Hepatocyte (in vitro differentiated cells): Measurements from ENCODE around the gene LSM4.

ENCODE experiments used
- EZH2 ChIP-seq: fragments of 200-600 bp; sonication (generic); IDR thresholded peaks from 2 replicates; pipeline ENCODE4 v1.6.1; 2016; ENCODE audit warnings: antibody characterized with exemption, mild to moderate bottlenecking, borderline replicate concordance
- EZH2phosphoT487 ChIP-seq: fragments of 200-600 bp; sonication (generic); IDR thresholded peaks from one replicate; pipeline ENCODE4 v1.6.1; 2018; ENCODE audit warnings: antibody characterized with exemption, mild to moderate bottlenecking, low read depth, moderate library complexity; ENCODE audit not compliant: unreplicated experiment, severe bottlenecking
- TF ChIP-seq, protein P1 (sequence below): fragments of 200-600 bp; sonication (generic); IDR thresholded peaks from 2 replicates; pipeline ENCODE4 v1.5.1; 2016; ENCODE audit warnings: antibody characterized with exemption, mild to moderate bottlenecking; ENCODE audit not compliant: poor library complexity

DNA sequence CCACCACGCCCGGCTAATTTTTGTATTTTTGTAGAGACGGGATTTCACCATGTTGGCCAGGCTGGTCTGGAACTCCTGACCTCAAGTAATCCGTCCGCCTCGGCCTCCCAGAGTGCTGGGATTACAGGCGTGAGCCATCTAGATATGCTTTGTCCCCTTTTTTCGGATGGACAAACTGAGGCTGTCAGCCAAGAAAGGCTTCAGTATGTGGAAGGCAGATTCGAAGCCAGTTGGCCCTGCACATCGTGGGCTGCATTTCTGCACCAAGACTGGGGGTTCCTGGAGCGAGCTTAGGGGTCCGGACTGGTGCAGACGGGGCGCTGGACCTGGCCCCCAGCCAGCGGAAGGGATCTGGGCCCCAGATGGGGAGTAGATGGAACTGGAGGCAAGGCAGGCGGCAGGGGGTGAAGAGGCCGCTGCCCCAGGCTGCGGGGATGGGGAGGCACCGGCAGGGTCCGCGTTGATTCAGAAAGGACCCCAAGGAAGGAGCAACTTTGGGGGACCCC is 31.8 kb downstream of the LSM4 start:
- TF ChIP-seq, protein P1, sequence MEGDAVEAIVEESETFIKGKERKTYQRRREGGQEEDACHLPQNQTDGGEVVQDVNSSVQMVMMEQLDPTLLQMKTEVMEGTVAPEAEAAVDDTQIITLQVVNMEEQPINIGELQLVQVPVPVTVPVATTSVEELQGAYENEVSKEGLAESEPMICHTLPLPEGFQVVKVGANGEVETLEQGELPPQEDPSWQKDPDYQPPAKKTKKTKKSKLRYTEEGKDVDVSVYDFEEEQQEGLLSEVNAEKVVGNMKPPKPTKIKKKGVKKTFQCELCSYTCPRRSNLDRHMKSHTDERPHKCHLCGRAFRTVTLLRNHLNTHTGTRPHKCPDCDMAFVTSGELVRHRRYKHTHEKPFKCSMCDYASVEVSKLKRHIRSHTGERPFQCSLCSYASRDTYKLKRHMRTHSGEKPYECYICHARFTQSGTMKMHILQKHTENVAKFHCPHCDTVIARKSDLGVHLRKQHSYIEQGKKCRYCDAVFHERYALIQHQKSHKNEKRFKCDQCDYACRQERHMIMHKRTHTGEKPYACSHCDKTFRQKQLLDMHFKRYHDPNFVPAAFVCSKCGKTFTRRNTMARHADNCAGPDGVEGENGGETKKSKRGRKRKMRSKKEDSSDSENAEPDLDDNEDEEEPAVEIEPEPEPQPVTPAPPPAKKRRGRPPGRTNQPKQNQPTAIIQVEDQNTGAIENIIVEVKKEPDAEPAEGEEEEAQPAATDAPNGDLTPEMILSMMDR = no peak
- TF ChIP-seq EZH2 (no peak), EZH2phosphoT487 (no peak)
